Globus pallidus (tissue), 1 donor: Measurements from ENCODE around the gene EIF3C.
"Not testable (repeated sequence)": the region's sequence is repeated elsewhere in the genome, so short reads cannot be mapped to it uniquely, and the experiment has no call there.

Experiments
- DNase-seq: peaks from one replicate; pipeline ENCODE4 v3.0.0-alpha.2; 2015; ENCODE audit warnings: low spot score

Gene EIF3C

GRCh38 chr16:28746618-28747350 lies 35.5 kb downstream of the EIF3C start:
- not testable (repeated sequence) for DNase-seq

DNA sequence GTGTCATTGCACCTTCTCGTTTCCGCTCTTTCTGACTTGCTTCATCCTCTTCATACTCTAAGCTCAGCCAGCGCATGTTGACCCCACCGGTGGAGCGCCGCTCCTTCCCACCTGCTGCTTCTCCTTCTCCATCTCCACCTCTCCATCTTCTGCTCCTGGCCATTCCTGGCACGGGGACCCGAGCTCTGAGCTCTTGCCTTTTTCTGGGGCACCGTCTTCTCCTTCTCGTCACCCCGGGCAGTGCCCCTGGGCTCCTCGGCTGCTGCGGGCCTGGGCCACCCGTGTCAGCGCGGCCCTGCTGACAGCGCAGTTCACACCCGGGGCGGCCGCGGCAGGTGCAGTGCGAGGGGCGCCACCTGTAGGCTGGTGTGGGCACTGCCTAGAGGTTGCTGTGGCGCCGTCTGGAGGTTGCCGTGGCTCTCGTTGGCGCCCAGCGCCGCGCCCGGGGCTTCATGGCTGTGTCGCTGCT lies 38.8 kb downstream of the EIF3C start:
- not testable (repeated sequence) for DNase-seq

DNA sequence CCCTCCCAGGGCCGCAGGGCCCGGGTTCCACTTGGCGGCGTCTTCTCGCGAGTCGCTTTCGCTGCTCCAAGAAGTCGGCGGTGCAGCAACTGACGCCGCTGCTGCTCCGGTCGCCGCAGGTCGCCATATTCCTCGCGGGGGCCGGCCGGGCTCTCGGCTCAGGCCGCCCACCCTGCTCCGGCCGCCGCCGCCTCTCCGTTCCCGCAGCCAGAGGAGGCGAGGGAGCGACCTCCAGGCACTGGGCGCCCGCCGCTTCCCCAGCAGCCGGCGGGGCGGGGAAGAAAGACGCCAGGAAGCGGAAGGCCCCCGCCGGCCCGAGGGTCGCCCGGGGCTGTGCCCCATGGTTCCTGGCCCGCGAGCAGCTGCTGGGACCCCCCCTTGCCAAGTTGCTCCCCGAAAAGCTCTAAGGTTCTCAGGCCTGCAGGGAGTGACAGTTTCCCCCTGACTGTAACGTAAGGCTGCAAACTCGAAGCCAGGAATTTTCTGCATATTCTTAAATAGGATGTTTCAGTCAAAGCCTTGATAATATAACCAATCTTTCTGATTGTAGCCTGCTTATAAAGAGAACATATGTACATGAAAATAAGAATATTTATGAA lies 39.3 kb downstream of the EIF3C start:
- DNase-seq, result not testable (repeated sequence)

GRCh38 chr16:28751487-28751886 lies 40.2 kb downstream of the EIF3C start, which contains the start of gene NPIPB9:
Gene NPIPB9 (plus strand): TSS chr16:28751787.
- not testable (repeated sequence) for DNase-seq

DNA sequence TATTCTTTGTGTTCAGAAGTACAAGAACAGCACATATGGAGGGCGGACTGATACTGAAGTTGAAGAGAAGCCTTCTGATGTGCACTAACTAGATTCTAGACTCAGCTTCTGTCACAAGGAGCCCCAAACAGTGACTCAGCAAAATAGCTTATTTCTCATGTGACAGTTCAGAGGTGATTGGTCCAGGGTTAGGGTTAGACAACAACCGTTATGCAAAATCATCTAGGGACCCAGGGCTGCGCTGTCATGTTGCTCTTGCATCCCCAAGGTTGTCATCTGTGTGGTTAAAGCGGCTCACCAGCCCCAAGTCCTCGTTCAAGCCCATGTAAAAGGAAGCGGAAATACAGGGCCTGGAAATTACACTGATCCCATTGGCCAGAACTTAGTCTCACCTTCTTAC lies 70.4 kb downstream of the EIF3C start:
- not testable (repeated sequence) for DNase-seq

DNA sequence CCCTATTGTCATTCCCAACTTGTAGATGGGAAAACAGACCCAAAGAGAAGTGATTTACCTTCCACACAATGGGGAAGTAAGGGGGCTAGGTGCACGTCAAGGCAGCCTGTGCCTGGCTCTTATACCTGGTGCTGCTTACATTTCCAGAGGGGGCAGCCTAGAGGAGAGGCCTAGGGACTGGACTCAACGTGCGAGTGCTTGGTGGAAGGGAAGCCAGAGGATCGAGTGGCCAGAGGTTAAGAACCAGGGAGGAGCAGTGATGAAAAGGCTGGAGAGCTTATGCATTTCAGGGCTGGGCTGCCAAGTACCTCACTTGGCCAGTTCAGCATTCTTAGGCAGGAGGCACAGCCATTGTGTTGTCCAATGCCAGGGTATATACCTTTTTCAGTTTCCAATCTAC lies 71.1 kb downstream of the EIF3C start:
- DNase-seq, result not testable (repeated sequence)
